Measurements from ENCODE around the gene CT47C1. TPM values are rescaled to one million over a fixed set of nuclear protein-coding genes. Genes with fewer than 3 reads are reported as not detected.

The CT47C1 gene
- total and polyA plus RNA-seq, 2 of the 13 experiments (the other 11 are each of a cell fraction or from before 2014, with no cell fraction given): not detected

DNA sequence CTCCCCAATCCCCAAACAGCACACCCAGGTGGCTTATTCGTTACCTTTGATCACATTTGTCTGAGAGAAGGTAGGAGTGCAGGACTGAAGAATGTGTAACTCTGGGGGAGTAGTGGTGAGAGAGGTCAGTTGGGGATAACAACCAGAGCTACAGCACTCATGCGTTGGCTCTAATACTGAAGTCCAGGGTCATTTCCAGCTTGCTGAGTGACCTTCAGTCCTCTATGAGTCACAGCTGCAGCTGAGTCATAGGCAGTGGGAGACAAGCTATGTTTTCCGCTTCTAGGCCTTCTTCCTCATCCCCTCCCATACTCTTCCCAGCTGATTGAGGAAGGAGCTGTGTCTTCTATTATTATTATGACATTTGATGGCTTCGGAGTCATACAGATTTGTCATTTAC, 31.6 kb upstream of the CT47C1 start (continued):
- TF ChIP-seq, protein P1, sequence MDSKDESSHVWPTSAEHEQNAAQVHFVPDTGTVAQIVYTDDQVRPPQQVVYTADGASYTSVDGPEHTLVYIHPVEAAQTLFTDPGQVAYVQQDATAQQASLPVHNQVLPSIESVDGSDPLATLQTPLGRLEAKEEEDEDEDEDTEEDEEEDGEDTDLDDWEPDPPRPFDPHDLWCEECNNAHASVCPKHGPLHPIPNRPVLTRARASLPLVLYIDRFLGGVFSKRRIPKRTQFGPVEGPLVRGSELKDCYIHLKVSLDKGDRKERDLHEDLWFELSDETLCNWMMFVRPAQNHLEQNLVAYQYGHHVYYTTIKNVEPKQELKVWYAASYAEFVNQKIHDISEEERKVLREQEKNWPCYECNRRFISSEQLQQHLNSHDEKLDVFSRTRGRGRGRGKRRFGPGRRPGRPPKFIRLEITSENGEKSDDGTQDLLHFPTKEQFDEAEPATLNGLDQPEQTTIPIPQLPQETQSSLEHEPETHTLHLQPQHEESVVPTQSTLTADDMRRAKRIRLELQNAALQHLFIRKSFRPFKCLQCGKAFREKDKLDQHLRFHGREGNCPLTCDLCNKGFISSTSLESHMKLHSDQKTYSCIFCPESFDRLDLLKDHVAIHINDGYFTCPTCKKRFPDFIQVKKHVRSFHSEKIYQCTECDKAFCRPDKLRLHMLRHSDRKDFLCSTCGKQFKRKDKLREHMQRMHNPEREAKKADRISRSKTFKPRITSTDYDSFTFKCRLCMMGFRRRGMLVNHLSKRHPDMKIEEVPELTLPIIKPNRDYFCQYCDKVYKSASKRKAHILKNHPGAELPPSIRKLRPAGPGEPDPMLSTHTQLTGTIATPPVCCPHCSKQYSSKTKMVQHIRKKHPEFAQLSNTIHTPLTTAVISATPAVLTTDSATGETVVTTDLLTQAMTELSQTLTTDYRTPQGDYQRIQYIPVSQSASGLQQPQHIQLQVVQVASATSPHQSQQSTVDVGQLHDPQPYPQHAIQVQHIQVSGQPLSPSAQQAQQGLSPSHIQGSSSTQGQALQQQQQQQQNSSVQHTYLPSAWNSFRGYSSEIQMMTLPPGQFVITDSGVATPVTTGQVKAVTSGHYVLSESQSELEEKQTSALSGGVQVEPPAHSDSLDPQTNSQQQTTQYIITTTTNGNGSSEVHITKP (CRISPR knock-in tag; IDR thresholded peaks at IDR 0.05; ENCODE audit: low read depth): no peak
- TF ChIP-seq ETV6 (CRISPR knock-in tag; conservative IDR thresholded peaks at IDR 0.05) (no peak), SIX1 (CRISPR knock-in tag; IDR thresholded peaks at IDR 0.05; ENCODE audit: borderline replicate concordance) (no peak), ZNF562 (CRISPR knock-in tag; IDR thresholded peaks at IDR 0.05; ENCODE audit: borderline replicate concordance) (no peak), ZFP82 (CRISPR knock-in tag; IDR thresholded peaks at IDR 0.05; ENCODE audit: borderline replicate concordance) (no peak), TCF12 (IDR thresholded peaks at IDR 0.05) (no peak), TCF12 (CRISPR knock-in tag; IDR thresholded peaks at IDR 0.05) (no peak), ZNF543 (CRISPR knock-in tag; IDR thresholded peaks at IDR 0.05) (no peak), FOXC1 (CRISPR knock-in tag; IDR thresholded peaks at IDR 0.05; ENCODE audit: borderline replicate concordance) (no peak), ZNF746 (CRISPR knock-in tag; IDR thresholded peaks at IDR 0.05) (no peak), ZNF260 (CRISPR knock-in tag; IDR thresholded peaks at IDR 0.05; ENCODE audit: borderline replicate concordance, low read depth) (no peak), ARNTL (CRISPR knock-in tag; IDR thresholded peaks at IDR 0.05) (no peak), NR3C1 (CRISPR knock-in tag; IDR thresholded peaks at IDR 0.05) (no peak), TEAD3 (CRISPR knock-in tag; optimal IDR thresholded peaks at IDR 0.05; ENCODE audit: borderline replicate concordance) (peak; percentile 51), ZNF205 (CRISPR knock-in tag; IDR thresholded peaks at IDR 0.05) (no peak), KMT2B (CRISPR knock-in tag; IDR thresholded peaks at IDR 0.05) (no peak), TBX2 (CRISPR knock-in tag; IDR thresholded peaks at IDR 0.05; ENCODE audit: borderline replicate concordance) (no peak), PRPF4 (IDR thresholded peaks at IDR 0.05; ENCODE audit: low read depth, low read length, poor library complexity, severe bottlenecking) (no peak), BCL6 (CRISPR knock-in tag; IDR thresholded peaks at IDR 0.05) (0 out of 2 replicates have a peak, but pooled peaks have one; percentile 25), ZNF329 (CRISPR knock-in tag; IDR thresholded peaks at IDR 0.05; ENCODE audit: low read depth) (no peak)
- TF ChIP-seq, protein P2, sequence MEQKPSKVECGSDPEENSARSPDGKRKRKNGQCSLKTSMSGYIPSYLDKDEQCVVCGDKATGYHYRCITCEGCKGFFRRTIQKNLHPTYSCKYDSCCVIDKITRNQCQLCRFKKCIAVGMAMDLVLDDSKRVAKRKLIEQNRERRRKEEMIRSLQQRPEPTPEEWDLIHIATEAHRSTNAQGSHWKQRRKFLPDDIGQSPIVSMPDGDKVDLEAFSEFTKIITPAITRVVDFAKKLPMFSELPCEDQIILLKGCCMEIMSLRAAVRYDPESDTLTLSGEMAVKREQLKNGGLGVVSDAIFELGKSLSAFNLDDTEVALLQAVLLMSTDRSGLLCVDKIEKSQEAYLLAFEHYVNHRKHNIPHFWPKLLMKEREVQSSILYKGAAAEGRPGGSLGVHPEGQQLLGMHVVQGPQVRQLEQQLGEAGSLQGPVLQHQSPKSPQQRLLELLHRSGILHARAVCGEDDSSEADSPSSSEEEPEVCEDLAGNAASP (CRISPR knock-in tag; IDR thresholded peaks at IDR 0.05; ENCODE audit: borderline replicate concordance): peak; percentile 98
- TF ChIP-seq, protein P3, sequence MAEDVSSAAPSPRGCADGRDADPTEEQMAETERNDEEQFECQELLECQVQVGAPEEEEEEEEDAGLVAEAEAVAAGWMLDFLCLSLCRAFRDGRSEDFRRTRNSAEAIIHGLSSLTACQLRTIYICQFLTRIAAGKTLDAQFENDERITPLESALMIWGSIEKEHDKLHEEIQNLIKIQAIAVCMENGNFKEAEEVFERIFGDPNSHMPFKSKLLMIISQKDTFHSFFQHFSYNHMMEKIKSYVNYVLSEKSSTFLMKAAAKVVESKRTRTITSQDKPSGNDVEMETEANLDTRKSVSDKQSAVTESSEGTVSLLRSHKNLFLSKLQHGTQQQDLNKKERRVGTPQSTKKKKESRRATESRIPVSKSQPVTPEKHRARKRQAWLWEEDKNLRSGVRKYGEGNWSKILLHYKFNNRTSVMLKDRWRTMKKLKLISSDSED (CRISPR knock-in tag; IDR thresholded peaks at IDR 0.05): no peak
- TF ChIP-seq, protein P4, sequence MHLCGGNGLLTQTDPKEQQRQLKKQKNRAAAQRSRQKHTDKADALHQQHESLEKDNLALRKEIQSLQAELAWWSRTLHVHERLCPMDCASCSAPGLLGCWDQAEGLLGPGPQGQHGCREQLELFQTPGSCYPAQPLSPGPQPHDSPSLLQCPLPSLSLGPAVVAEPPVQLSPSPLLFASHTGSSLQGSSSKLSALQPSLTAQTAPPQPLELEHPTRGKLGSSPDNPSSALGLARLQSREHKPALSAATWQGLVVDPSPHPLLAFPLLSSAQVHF (CRISPR knock-in tag; IDR thresholded peaks at IDR 0.05): no peak
- TF ChIP-seq, protein P5, sequence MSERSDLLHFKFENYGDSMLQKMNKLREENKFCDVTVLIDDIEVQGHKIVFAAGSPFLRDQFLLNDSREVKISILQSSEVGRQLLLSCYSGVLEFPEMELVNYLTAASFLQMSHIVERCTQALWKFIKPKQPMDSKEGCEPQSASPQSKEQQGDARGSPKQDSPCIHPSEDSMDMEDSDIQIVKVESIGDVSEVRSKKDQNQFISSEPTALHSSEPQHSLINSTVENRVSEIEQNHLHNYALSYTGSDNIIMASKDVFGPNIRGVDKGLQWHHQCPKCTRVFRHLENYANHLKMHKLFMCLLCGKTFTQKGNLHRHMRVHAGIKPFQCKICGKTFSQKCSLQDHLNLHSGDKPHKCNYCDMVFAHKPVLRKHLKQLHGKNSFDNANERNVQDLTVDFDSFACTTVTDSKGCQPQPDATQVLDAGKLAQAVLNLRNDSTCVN (CRISPR knock-in tag; IDR thresholded peaks at IDR 0.05; ENCODE audit: borderline replicate concordance): no peak

All from HepG2 (cell line).